Activated T-cell treated with anti-CD3 and anti-CD28 coated beads, Interleukin-2, amount 50 U/mL, for 24 hours (primary cell): ENCODE measurements around the gene TCEAL4.

Experiments
- DNase-seq: peaks from one replicate; pipeline ENCODE4 v3.0.0-alpha.2; 2020
- H3K27ac Mint-ChIP-seq: 2 replicates; pipeline ENCODE4 v1.8.0; 2020; ENCODE audit warnings: mild to moderate bottlenecking, mixed read lengths
- H3K27me3 Mint-ChIP-seq: 2 replicates; pipeline ENCODE4 v1.8.0; 2020; ENCODE audit warnings: mixed read lengths
- H3K36me3 Mint-ChIP-seq: 2 replicates; pipeline ENCODE4 v1.8.0; 2020; ENCODE audit warnings: low read depth, mixed read lengths
- H3K4me1 Mint-ChIP-seq: 2 replicates; pipeline ENCODE4 v1.8.0; 2020; ENCODE audit warnings: low read depth, mixed read lengths
- H3K4me3 Mint-ChIP-seq: 2 replicates; pipeline ENCODE4 v1.8.0; 2020; ENCODE audit warnings: mild to moderate bottlenecking, moderate library complexity, mixed read lengths
- H3K9me3 Mint-ChIP-seq: 2 replicates; pipeline ENCODE4 v1.8.0; 2020; ENCODE audit warnings: mixed read lengths

The TCEAL4 gene

GRCh38 chrX:103615781-103616371, 30.6 kb downstream of the TCEAL4 start:
- DNase-seq, result no peak
- Mint-ChIP-seq H3K27ac (no peak overlapping the region), H3K9me3 (no peaks in the 10 kb centered on the region), H3K4me3 (no peak overlapping the region), H3K4me1 (no peaks in the 10 kb centered on the region), H3K36me3 (no peaks in the 10 kb centered on the region), H3K27me3 (no peaks in the 10 kb centered on the region)

- Mint-ChIP-seq H3K27ac (no peak overlapping the region), H3K4me1 (no peaks in the 10 kb centered on the region), H3K4me3 (no peak overlapping the region), H3K9me3 (no peaks in the 10 kb centered on the region), H3K27me3 (no peaks in the 10 kb centered on the region), H3K36me3 (no peaks in the 10 kb centered on the region)
- no peak for DNase-seq
These were observed 31.4 kb downstream of the TCEAL4 start for GRCh38 chrX:103616676-103617186.

- H3K9me3 Mint-ChIP-seq, result no peaks in the 10 kb centered on the region
- DNase-seq, result no peak
- H3K27me3 Mint-ChIP-seq, result peaks cover 9% of the 10 kb centered on the region
- no peaks in the 10 kb centered on the region for H3K36me3 Mint-ChIP-seq
- H3K4me1 Mint-ChIP-seq, result peaks cover 15% of the 10 kb centered on the region
- H3K4me3 Mint-ChIP-seq, result no peak overlapping the region
- no peak overlapping the region for H3K27ac Mint-ChIP-seq
These were observed 38.8 kb downstream of the TCEAL4 start for GRCh38 chrX:103624111-103624510.

- Mint-ChIP-seq H3K4me3 (no peak overlapping the region), H3K4me1 (peaks cover 19% of the 10 kb centered on the region), H3K27ac (no peak overlapping the region), H3K27me3 (peaks cover 21% of the 10 kb centered on the region), H3K9me3 (no peaks in the 10 kb centered on the region), H3K36me3 (no peaks in the 10 kb centered on the region)
- DNase-seq, result no peak
These were observed 41.5 kb downstream of the TCEAL4 start for GRCh38 chrX:103626855-103627254.

GRCh38 chrX:103628386-103629317, 43.3 kb downstream of the TCEAL4 start, which contains the start of gene TCEAL1:
TSS of gene TCEAL1 (plus strand) at chrX:103628975. CDS start at chrX:103629917, 942 bp downstream.
- Mint-ChIP-seq H3K27me3 (peaks cover 21% of the 10 kb centered on the region), H3K9me3 (no peaks in the 10 kb centered on the region), H3K4me3 (peak within 1 kb of the TSS; percentile 82), H3K36me3 (no peaks in the 10 kb centered on the region), H3K27ac (peak within 1 kb of the TSS; percentile 82), H3K4me1 (peaks cover 19% of the 10 kb centered on the region)
- DNase-seq, result peak; percentile 59

- Mint-ChIP-seq H3K4me3 (peak overlapping the region; percentile 82), H3K27ac (peak overlapping the region; percentile 82), H3K9me3 (no peaks in the 10 kb centered on the region), H3K4me1 (peaks cover 19% of the 10 kb centered on the region), H3K27me3 (peaks cover 22% of the 10 kb centered on the region), H3K36me3 (no peaks in the 10 kb centered on the region)
- peak; percentile 55 for DNase-seq
These were observed 44.2 kb downstream of the TCEAL4 start for GRCh38 chrX:103629318-103630170.

- Mint-ChIP-seq H3K9me3 (no peaks in the 10 kb centered on the region), H3K4me3 (peak overlapping the region; percentile 82), H3K27me3 (peaks cover 23% of the 10 kb centered on the region), H3K4me1 (peaks cover 19% of the 10 kb centered on the region), H3K36me3 (no peaks in the 10 kb centered on the region), H3K27ac (no peak overlapping the region)
- DNase-seq, result no peak
These were observed 44.8 kb downstream of the TCEAL4 start for GRCh38 chrX:103630171-103630511.

- Mint-ChIP-seq H3K27ac (no peak overlapping the region), H3K36me3 (no peaks in the 10 kb centered on the region), H3K4me1 (peaks cover 18% of the 10 kb centered on the region), H3K27me3 (peaks cover 26% of the 10 kb centered on the region), H3K4me3 (no peak overlapping the region), H3K9me3 (no peaks in the 10 kb centered on the region)
- DNase-seq, result no peak
These were observed 45.8 kb downstream of the TCEAL4 start for GRCh38 chrX:103631145-103631544.

GRCh38 chrX:103635436-103635835, 50.1 kb downstream of the TCEAL4 start:
- Mint-ChIP-seq H3K27me3 (peaks cover 12% of the 10 kb centered on the region), H3K27ac (no peak overlapping the region), H3K9me3 (no peaks in the 10 kb centered on the region), H3K4me1 (no peaks in the 10 kb centered on the region), H3K4me3 (no peak overlapping the region), H3K36me3 (no peaks in the 10 kb centered on the region)
- DNase-seq, result no peak
